GM23248 (cell line): ENCODE measurements around the gene WDR4.

ENCODE experiments used
- EZH2 ChIP-seq: fragments of 200-600 bp; sonication (generic); IDR thresholded peaks from 2 replicates; pipeline ENCODE4 v1.6.1; 2018; ENCODE audit warnings: antibody characterized with exemption, mild to moderate bottlenecking; ENCODE audit not compliant: insufficient read depth, poor library complexity, severe bottlenecking
- EZH2phosphoT487 ChIP-seq: fragments of 200-600 bp; sonication (generic); IDR thresholded peaks from 2 replicates; pipeline ENCODE4 v1.6.1; 2018; ENCODE audit warnings: antibody characterized with exemption, moderate library complexity, mild to moderate bottlenecking, low read depth; ENCODE audit not compliant: insufficient read depth

DNA sequence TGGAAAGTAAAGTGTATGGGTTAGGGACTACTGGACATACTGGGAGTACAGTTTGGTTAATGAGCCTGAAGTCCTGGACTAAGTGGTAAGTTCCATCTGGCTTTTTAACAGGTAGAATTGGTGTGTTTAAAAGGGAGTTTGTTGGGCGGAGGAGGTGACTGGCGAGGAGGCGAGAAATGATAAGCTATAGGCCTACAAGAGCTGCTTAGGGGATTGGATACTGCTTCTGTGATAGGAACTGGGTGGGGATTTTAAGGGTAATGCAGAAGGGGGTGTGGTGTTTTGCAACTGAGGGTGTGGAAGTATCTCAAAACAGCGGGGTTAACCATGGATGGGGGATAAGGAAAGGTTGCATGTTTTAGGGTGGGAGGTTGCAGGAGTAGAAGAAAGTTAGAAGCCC is 42.6 kb upstream of the WDR4 start:
- TF ChIP-seq EZH2phosphoT487 (no peak), EZH2 (no peak)
